IMR-90 (cell line): Measurements from ENCODE around the gene FASLG.

Experiments
- MAFK ChIP-seq: IDR thresholded peaks from 2 replicates; pipeline ENCODE4 v1.6.1; 2012; ENCODE audit warnings: low read depth, low read length, improper control_type of control experiment
- POLR2A ChIP-seq: IDR thresholded peaks from 2 replicates; pipeline ENCODE4 v1.6.1; 2012; ENCODE audit warnings: mild to moderate bottlenecking, low read depth, low read length
- RAD21 ChIP-seq: IDR thresholded peaks from 2 replicates; pipeline ENCODE4 v1.6.1; 2012; ENCODE audit warnings: low read length, improper control_type of control experiment
- TF ChIP-seq, protein P1 (sequence below): conservative IDR thresholded peaks from 2 replicates; pipeline ENCODE4 v1.5.1; 2012; ENCODE audit warnings: mild to moderate bottlenecking, low read depth, low read length, improper control_type of control experiment

DNA sequence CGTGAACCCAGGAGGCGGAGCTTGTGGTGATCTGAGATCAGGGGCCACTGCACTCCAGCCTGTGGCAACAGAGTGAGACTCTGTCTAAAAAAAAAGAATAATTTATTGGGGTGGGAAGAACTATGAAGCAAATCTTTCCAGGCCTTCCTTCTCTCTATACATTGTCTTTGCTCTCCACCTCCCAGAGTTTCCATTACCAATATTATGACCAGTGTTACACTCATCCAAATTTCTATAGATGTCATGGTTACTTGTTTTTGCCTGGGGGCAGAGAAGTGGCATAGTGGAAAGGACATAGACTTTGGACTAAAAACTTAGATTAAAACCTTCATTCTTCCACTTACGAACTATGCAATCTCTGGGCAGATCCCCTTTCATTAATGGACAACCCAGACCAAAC, 10.1 kb downstream of the FASLG start:
- TF ChIP-seq, protein P1, sequence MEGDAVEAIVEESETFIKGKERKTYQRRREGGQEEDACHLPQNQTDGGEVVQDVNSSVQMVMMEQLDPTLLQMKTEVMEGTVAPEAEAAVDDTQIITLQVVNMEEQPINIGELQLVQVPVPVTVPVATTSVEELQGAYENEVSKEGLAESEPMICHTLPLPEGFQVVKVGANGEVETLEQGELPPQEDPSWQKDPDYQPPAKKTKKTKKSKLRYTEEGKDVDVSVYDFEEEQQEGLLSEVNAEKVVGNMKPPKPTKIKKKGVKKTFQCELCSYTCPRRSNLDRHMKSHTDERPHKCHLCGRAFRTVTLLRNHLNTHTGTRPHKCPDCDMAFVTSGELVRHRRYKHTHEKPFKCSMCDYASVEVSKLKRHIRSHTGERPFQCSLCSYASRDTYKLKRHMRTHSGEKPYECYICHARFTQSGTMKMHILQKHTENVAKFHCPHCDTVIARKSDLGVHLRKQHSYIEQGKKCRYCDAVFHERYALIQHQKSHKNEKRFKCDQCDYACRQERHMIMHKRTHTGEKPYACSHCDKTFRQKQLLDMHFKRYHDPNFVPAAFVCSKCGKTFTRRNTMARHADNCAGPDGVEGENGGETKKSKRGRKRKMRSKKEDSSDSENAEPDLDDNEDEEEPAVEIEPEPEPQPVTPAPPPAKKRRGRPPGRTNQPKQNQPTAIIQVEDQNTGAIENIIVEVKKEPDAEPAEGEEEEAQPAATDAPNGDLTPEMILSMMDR, result no peak
- TF ChIP-seq POLR2A (no peak), RAD21 (no peak), MAFK (no peak)
